ENCODE measurements around the gene PPM1N.

- no peak for TF ChIP-seq EZH2phosphoT487 (IDR thresholded peaks at IDR 0.05; ENCODE audit: low read depth, severe bottlenecking, unreplicated experiment)
- TF ChIP-seq, protein P1, sequence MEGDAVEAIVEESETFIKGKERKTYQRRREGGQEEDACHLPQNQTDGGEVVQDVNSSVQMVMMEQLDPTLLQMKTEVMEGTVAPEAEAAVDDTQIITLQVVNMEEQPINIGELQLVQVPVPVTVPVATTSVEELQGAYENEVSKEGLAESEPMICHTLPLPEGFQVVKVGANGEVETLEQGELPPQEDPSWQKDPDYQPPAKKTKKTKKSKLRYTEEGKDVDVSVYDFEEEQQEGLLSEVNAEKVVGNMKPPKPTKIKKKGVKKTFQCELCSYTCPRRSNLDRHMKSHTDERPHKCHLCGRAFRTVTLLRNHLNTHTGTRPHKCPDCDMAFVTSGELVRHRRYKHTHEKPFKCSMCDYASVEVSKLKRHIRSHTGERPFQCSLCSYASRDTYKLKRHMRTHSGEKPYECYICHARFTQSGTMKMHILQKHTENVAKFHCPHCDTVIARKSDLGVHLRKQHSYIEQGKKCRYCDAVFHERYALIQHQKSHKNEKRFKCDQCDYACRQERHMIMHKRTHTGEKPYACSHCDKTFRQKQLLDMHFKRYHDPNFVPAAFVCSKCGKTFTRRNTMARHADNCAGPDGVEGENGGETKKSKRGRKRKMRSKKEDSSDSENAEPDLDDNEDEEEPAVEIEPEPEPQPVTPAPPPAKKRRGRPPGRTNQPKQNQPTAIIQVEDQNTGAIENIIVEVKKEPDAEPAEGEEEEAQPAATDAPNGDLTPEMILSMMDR (IDR thresholded peaks at IDR 0.05; ENCODE audit: poor library complexity): no peak
Measured at GRCh38 chr19:45483033-45483432, 15.2 kb upstream of the PPM1N start.

Data from hepatocyte (in vitro differentiated cells).